HG02588 (cell line): ENCODE data around the gene ZNG1B.
"Not testable (repeated sequence)": the region's sequence is repeated elsewhere in the genome, so short reads cannot be mapped to it uniquely, and the experiment has no call there.

ENCODE experiments used
- ATAC-seq: cut with Tn5 transposase; IDR thresholded peaks from one replicate; pipeline ENCODE4 v1.9.1; 2021; ENCODE audit warnings: mild to moderate bottlenecking, moderate library complexity; ENCODE audit not compliant: unreplicated experiment

The ZNG1B gene

DNA sequence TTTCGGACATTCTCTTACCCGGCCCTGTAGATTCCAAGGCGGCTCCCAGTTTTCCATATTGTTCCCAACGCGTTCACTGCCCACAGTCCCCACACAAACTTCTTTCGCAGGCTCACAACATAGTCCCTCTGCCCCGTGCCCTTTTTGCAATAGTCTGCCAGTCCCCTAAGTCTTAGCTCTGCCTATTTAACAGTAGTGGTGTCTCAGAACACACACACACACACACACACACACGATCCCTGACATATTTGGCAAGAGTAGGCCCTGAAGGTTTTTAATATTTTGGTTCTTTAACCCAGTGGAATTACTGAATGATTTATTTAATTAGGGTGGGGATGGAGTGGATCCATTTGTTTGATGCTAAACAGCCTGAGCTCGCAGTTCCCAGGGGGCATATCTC lies 105.0 kb downstream of the ZNG1B start:
- not testable (repeated sequence) for ATAC-seq
